Measurements from ENCODE around the gene ANKH.

ANKH gene

GRCh38 chr5:14787801-14788579, 83.6 kb downstream of the ANKH start:
- no peak for DNase-seq

GRCh38 chr5:14783691-14784090, 87.9 kb downstream of the ANKH start:
- no peak for DNase-seq

- DNase-seq, result no peak
Measured at GRCh38 chr5:14782591-14782990, 89.0 kb downstream of the ANKH start.

- no peak for DNase-seq
Measured at GRCh38 chr5:14781106-14781505, 90.5 kb downstream of the ANKH start.

GRCh38 chr5:14779975-14780374, 91.6 kb downstream of the ANKH start:
- no peak for DNase-seq

GRCh38 chr5:14778792-14779070, 92.8 kb downstream of the ANKH start:
- no peak for DNase-seq

GRCh38 chr5:14777932-14778791, 93.4 kb downstream of the ANKH start:
- DNase-seq, result no peak

GRCh38 chr5:14777187-14777586, 94.4 kb downstream of the ANKH start:
- no peak for DNase-seq

- no peak for DNase-seq
Measured at GRCh38 chr5:14776602-14777001, 95.0 kb downstream of the ANKH start.

GRCh38 chr5:14775857-14776256, 95.7 kb downstream of the ANKH start:
- no peak for DNase-seq

- DNase-seq, result no peak
Measured at GRCh38 chr5:14773588-14773987, 98.0 kb downstream of the ANKH start.

GRCh38 chr5:14771972-14772371, 99.6 kb downstream of the ANKH start:
- DNase-seq, result no peak

- DNase-seq, result no peak
Measured at GRCh38 chr5:14771189-14771588, 100.4 kb downstream of the ANKH start.

- DNase-seq, result no peak
Measured at GRCh38 chr5:14768508-14769365, 102.8 kb downstream of the ANKH start.

- no peak for DNase-seq
Measured at GRCh38 chr5:14767735-14768507, 103.7 kb downstream of the ANKH start.

- DNase-seq, result no peak
Measured at GRCh38 chr5:14767053-14767452, 104.5 kb downstream of the ANKH start.

- no peak for DNase-seq
Measured at GRCh38 chr5:14766584-14766983, 105.0 kb downstream of the ANKH start.

- no peak for DNase-seq
Measured at GRCh38 chr5:14765587-14765986, 106.0 kb downstream of the ANKH start.

- DNase-seq, result no peak
Measured at GRCh38 chr5:14762549-14763216, 108.9 kb downstream of the ANKH start.

GRCh38 chr5:14760548-14761002, 111.0 kb downstream of the ANKH start:
- no peak for DNase-seq

GRCh38 chr5:14759744-14760547, 111.6 kb downstream of the ANKH start:
- no peak for DNase-seq

Measured in activated naive CD4-positive, alpha-beta T cell treated with anti-CD3 and anti-CD28 coated beads, Interleukin-2, amount 50 U/mL, for 16 hours (primary cell).